GM12874 (cell line): Measurements from ENCODE around the gene MAP4.

ENCODE experiments used
- CTCF ChIP-seq: IDR thresholded peaks from 2 replicates; pipeline ENCODE4 v1.5.1; 2011; ENCODE audit warnings: low read depth, mild to moderate bottlenecking, control low read depth, low read length, moderate library complexity; ENCODE audit not compliant: insufficient read depth

MAP4 gene

GRCh38 chr3:47804577-47804976 is 211.6 kb downstream of the MAP4 start:
- no peak for TF ChIP-seq CTCF

- no peak for TF ChIP-seq CTCF
Observed at GRCh38 chr3:47803480-47804025, 212.7 kb downstream of the MAP4 start.

GRCh38 chr3:47802734-47803479 is 213.3 kb downstream of the MAP4 start, which contains the start of gene DHX30:
DHX30 (plus strand) TSS chr3:47803138; CDS start chr3:47810684, 7,546 bp downstream.
- no peak for TF ChIP-seq CTCF
